Upper lobe of left lung (tissue), 6 donors: ENCODE measurements around the gene SENP5. TPM values are rescaled to one million over a fixed set of nuclear protein-coding genes. Genes with fewer than 3 reads are reported as not detected.
"Not testable (repeated sequence)": the region's sequence is repeated elsewhere in the genome, so short reads cannot be mapped to it uniquely, and the experiment has no call there.

ENCODE experiments used
- ATAC-seq, 2 donors: fragments of 200-7000 bp; cut with Tn5 transposase; one replicate each; pipeline ENCODE4 v1.9.1; 2022; ENCODE audit warnings: mild to moderate bottlenecking in 2 of 2, moderate library complexity in 2 of 2; ENCODE audit not compliant: low FRiP score in 2 of 2
- DNase-seq, 2 donors: peaks; one replicate each; pipeline ENCODE4 v3.0.0-alpha.2; 2019 to 2020
- H3K27ac ChIP-seq, 4 donors: fragments of 200-600 bp; sonication (generic); one replicate each; pipeline ENCODE4 v1.5.1; 2016 to 2019
- H3K27me3 ChIP-seq, 4 donors: fragments of 200-600 bp; sonication (generic); one replicate each; pipeline ENCODE4 v1.5.1; 2017 to 2019
- H3K36me3 ChIP-seq, 4 donors: fragments of 200-600 bp; sonication (generic); one replicate each; pipeline ENCODE4 v1.5.1; 2016 to 2019
- H3K4me1 ChIP-seq, 4 donors: fragments of 200-600 bp; sonication (generic); one replicate each; pipeline ENCODE4 v1.5.1; 2018 to 2019
- H3K4me3 ChIP-seq, 4 donors: fragments of 200-600 bp; sonication (generic); one replicate each; pipeline ENCODE4 v1.5.1; 2017 to 2019; ENCODE audit warnings: mild to moderate bottlenecking in 2 of 4, moderate library complexity in 1 of 4
- H3K9me3 ChIP-seq, 4 donors: fragments of 200-600 bp; sonication (generic); one replicate each; pipeline ENCODE4 v1.5.1; 2018 to 2019
- EP300 ChIP-seq, 4 donors: sonication (generic); formaldehyde crosslinking; IDR thresholded peaks; one replicate each; pipeline ENCODE4 v1.5.1; 2017; ENCODE audit warnings: antibody characterized with exemption in 4 of 4, control low read depth in 2 of 4
- POLR2A ChIP-seq, 4 donors: fragments of 450-650 bp; IDR thresholded peaks; one replicate each; pipeline ENCODE4 v1.5.1; 2016 to 2017; ENCODE audit warnings: antibody characterized with exemption in 4 of 4, mild to moderate bottlenecking in 2 of 4
- POLR2AphosphoS5 ChIP-seq, 2 donors: sonication (generic); formaldehyde crosslinking; IDR thresholded peaks; one replicate each; pipeline ENCODE4 v1.5.1; 2017; ENCODE audit warnings: antibody characterized with exemption in 2 of 2
- WGBS, 2 donors: methylation state at CpG; one replicate each; pipeline ENCODE4 v1.1.5; 2017 to 2018; 5-methylcytosine and 5-hydroxymethylcytosine counted together
- total RNA-seq, 6 donors: library from RNA; depleted of rRNA in 4 of 6; stranded (reverse); fragments of >200 nt in 4 of 6; gene quantifications; one replicate each; pipeline versions ENCODE4 v1.1.0 to v1.2.1, GENCODE V29; 2016 to 2021
- TF ChIP-seq, protein P1 (sequence below), 6 experiments: fragments of 450-650 bp in 4 of 6; fragments of 200-600 bp in 2 of 6; sonication (generic) in 2 of 6; IDR thresholded peaks; one replicate each; pipeline ENCODE4 v1.5.1; 2016 to 2019; ENCODE audit warnings: antibody characterized with exemption in 6 of 6
- donor health status: DM: no; HTN: no; CAD: no; lungs with moderate emphysema.
- donor health status: DM: no; HTN: yes; CAD: no; lungs with severe emphysema.

Gene SENP5
- total RNA-seq, 6 donors from 2014 or later, result 25.8 to 67.1 (median 41.5) TPM

DNA sequence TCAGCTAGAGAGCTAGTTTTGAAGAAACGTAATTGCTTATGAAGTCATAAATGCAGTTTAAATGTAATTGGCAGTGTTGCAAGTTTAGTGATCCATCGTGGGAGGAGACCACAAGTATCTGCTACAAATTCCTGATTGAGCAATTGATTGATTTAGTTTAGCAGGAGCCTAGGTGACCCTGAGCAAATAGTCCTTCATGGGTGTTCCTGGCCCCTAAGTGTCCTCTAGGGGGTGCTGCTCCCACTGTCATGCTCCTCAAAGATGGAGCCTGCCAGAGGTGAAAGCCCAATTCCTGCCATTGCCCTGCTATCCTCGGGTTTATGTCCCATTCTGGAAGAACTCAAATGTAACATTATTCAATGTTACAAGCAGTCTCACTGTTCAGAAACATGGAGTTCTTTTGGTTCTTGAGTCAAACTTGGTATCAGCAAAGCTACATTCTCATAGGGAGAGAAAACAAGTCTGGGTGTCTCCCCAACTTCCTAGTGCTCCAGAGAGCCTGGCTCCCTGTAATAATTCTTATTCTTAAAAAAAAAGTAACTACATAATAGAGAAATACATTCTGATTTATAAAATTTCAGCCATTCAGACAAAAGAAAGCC, 29.8 kb upstream of the SENP5 start:
- DNase-seq, result peak in 1 of 2 donors; percentile 73
- WGBS, 2 donors, result 38 to 42% methylated on average over 3 of the region's 3 CpGs
- Histone ChIP-seq H3K4me3 (no peak overlapping the region), H3K27me3 (no peaks in the 10 kb centered on the region), H3K4me1 (peaks cover 0 to 3% (median 0%) of the 10 kb centered on the region in 4 donors), H3K9me3 (no peaks in the 10 kb centered on the region), H3K36me3 (no peaks in the 10 kb centered on the region), H3K27ac (no peak overlapping the region)
- TF ChIP-seq, protein P1, sequence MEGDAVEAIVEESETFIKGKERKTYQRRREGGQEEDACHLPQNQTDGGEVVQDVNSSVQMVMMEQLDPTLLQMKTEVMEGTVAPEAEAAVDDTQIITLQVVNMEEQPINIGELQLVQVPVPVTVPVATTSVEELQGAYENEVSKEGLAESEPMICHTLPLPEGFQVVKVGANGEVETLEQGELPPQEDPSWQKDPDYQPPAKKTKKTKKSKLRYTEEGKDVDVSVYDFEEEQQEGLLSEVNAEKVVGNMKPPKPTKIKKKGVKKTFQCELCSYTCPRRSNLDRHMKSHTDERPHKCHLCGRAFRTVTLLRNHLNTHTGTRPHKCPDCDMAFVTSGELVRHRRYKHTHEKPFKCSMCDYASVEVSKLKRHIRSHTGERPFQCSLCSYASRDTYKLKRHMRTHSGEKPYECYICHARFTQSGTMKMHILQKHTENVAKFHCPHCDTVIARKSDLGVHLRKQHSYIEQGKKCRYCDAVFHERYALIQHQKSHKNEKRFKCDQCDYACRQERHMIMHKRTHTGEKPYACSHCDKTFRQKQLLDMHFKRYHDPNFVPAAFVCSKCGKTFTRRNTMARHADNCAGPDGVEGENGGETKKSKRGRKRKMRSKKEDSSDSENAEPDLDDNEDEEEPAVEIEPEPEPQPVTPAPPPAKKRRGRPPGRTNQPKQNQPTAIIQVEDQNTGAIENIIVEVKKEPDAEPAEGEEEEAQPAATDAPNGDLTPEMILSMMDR (IDR thresholded peaks at IDR 0.05), result peak; percentile 42 to 76 (median 61)
- TF ChIP-seq POLR2A (IDR thresholded peaks at IDR 0.05), result no peak
- ATAC-seq, result peak; percentile 87 to 89

DNA sequence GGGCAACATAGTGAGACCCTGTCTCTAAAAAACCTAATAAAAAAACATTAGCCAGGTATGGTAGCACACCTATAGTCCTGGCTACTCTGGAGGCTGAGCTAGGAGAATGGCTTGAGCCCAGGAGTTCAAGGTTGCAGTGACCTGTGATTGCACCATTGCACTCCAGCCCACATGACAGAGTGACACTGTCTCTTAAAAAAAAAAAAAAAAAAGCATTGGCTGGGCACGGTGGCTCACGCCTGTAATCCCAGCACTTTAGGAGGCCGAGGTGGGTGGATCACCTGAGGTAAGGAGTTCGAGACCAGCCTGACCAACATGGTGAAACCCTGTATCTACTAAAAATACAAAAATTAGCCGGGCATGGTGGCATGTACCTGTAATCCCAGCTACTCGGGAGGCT, 28.4 kb upstream of the SENP5 start:
- H3K36me3 ChIP-seq, H3K27me3 ChIP-seq, ATAC-seq, H3K4me1 ChIP-seq, H3K9me3 ChIP-seq, H3K27ac ChIP-seq, H3K4me3 ChIP-seq, DNase-seq: not testable (repeated sequence)
- 78 to 89% methylated on average over 6 of the region's 6 CpGs for WGBS, 2 donors

DNA sequence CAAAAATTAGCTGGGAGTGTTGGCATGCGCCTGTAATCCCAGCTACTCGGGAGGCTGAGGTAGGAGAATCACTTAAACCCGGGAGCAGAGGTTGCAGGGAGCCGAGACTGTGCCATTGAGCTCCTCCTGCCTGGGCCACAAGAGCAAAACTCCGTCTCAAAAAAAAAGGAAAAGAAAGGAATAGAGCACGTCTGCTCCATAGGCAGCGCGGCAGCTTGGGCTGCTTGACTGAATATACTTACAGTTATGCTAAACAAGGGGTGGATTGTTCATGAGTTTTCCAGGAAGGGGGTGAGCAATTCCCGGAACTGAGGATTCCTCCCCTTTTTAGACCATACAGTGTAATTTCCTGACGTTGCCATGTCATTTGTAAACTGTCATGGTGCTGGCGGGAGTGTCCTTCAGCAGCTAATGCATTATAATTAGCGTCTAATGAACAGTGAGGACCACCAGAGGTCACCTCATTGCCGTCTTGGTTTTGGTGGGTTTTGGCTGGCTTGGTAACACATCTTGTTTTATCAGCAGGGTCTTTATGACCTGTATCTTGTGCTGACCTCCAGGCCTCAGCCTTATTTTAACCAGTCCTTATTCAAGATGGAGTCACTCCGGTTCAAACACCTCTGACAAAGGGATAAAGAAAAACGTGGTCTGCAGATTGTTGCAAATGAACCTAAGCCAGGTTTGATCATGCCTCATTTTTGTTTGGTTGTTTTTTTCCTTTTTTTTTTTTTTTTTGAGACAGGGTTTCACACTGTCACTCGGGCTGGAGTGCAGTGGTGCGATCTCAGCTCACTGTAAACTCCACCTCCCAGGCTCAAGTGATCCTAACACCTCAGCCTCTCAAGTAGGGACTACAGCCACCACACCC, 24.9 kb upstream of the SENP5 start:
- Histone ChIP-seq H3K27me3 (no peaks in the 10 kb centered on the region), H3K36me3 (no peaks in the 10 kb centered on the region), H3K27ac (no peak overlapping the region), H3K9me3 (no peaks in the 10 kb centered on the region), H3K4me1 (peaks cover 0 to 3% (median 0%) of the 10 kb centered on the region in 4 donors), H3K4me3 (no peak overlapping the region)
- ATAC-seq (no peak), DNase-seq (no peak)
- TF ChIP-seq, protein P1 (IDR thresholded peaks at IDR 0.05), result no peak
- TF ChIP-seq EP300 (IDR thresholded peaks at IDR 0.05) (no peak), POLR2A (IDR thresholded peaks at IDR 0.05) (no peak), POLR2AphosphoS5 (IDR thresholded peaks at IDR 0.05) (no peak)
- 63 to 72% methylated on average over 17 of the region's 17 CpGs for WGBS, 2 donors

DNA sequence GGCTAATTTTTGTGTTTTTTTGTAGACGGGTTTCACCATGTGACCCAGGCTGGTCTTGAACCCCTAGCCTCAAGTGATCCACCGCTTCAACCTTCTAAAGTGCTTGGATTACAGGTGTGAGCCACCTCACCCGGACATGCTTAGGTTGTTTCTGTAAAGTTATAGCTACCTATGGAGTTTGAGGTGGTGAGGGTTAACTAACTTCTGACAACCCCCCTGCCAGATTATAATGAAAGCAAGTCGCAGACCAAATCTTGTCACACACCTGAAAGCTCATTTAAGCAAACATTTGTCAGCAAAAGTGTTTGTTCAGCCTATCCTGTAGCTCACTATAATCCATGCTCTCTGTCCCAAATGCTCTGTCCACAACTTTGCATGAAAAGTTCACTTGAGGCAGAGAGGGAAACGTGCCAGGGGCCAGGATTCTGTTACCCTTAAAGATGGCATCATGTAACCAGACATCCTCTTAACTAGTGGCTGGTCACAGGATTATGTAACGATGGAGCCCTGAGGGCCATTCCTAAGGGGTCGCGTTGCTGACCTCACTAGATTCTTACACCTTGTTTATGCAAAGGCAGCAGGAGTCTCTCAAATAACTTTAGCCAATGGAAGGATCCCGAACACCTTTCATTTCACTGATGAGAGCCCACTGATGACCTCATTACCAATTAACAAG, 24.1 kb upstream of the SENP5 start:
- Histone ChIP-seq H3K27me3 (no peaks in the 10 kb centered on the region), H3K4me1 (no peaks in the 10 kb centered on the region), H3K4me3 (no peak overlapping the region), H3K27ac (no peak overlapping the region), H3K36me3 (no peaks in the 10 kb centered on the region), H3K9me3 (no peaks in the 10 kb centered on the region)
- DNase-seq, result no peak
- 72 to 76% methylated on average over 9 of the region's 9 CpGs for WGBS, 2 donors
- no peak for ATAC-seq
- TF ChIP-seq, protein P1 (IDR thresholded peaks at IDR 0.05), result no peak
- no peak for TF ChIP-seq POLR2AphosphoS5 (IDR thresholded peaks at IDR 0.05)
- TF ChIP-seq EP300 (IDR thresholded peaks at IDR 0.05), result no peak
- TF ChIP-seq POLR2A (IDR thresholded peaks at IDR 0.05), result no peak

DNA sequence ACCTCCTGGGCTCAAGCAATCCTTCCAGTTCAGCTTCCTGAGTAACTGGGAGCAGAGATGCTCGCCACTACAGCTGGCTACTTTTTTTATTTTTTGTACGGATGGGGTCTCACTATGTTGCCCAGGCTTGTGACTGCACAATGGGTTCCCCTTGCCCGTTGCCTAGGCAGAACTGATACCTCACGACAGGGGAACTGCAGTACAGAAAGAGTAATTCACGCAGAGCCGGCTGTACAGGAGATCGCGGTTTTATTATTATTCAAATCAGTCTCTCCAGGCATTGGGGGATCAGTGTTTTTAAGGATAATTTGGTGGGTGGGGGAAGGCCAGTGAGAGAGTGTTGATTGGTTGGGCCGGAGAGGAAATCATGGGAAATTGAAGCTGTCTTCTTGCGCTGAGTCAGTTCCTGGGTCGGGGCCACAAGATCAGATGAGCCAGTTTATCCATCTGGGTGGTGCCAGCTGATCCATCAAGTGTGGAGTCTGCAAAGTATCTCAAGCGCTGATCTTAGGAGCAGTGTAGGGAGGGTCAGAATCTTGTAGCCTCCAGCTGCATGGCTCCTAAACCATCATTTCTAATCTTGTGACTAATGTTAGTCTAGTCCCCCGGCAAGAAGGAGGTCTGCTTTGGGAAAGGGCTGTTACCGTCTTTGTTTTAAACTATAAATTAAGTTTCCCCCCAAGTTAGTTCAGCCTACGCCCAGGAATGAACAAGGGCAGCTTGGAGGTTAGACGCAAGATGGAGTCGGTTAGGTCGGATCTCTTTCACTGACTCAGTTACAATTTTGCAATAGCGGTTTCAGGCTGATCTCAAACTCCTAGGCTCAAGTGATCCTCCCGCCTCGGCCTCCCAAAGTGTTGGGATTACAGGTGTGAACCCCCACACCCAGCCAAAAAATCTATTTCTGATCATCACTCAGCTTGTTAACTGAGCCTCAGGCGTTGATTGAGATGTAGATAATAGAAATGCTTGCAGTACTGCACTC, 23.2 kb upstream of the SENP5 start:
- 84 to 87% methylated on average over 19 to 22 of the region's 22 CpGs for WGBS, 2 donors
- not testable (repeated sequence) for ATAC-seq, H3K27ac ChIP-seq, H3K36me3 ChIP-seq, H3K9me3 ChIP-seq, H3K27me3 ChIP-seq, H3K4me1 ChIP-seq, H3K4me3 ChIP-seq, DNase-seq

DNA sequence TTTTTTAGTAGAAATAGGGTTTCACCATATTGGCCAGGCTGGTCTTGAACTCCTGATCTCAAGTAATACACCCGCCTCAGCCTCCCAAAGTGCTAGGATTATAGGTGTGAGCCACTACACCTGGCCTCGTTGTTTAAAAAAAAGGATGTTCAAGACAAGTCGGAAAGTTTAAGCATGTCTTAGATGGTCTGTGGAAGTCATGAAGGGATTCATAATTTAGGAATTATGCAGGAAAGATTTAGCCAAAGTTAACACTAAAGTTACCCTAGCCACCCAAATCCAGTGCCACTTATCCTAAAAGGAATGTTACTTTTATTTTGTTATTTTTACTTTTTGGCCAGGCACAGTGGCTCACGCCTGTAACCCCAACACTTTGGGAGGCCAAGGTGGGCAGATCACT, 19.3 kb upstream of the SENP5 start:
- H3K9me3 ChIP-seq, H3K27me3 ChIP-seq, H3K36me3 ChIP-seq, H3K4me1 ChIP-seq, H3K27ac ChIP-seq, DNase-seq, H3K4me3 ChIP-seq, ATAC-seq: not testable (repeated sequence)
- WGBS, 2 donors, result 91 to 97% methylated on average over 4 of the region's 4 CpGs
